Measurements from ENCODE around the gene SLC43A2. TPM values are rescaled to one million over a fixed set of nuclear protein-coding genes. Genes with fewer than 3 reads are reported as not detected.
"Not testable (repeated sequence)": the region's sequence is repeated elsewhere in the genome, so short reads cannot be mapped to it uniquely, and the experiment has no call there.

Gene SLC43A2
- total RNA-seq, 2 experiments from 2014 or later, result 2.1 to 2.5 TPM

DNA sequence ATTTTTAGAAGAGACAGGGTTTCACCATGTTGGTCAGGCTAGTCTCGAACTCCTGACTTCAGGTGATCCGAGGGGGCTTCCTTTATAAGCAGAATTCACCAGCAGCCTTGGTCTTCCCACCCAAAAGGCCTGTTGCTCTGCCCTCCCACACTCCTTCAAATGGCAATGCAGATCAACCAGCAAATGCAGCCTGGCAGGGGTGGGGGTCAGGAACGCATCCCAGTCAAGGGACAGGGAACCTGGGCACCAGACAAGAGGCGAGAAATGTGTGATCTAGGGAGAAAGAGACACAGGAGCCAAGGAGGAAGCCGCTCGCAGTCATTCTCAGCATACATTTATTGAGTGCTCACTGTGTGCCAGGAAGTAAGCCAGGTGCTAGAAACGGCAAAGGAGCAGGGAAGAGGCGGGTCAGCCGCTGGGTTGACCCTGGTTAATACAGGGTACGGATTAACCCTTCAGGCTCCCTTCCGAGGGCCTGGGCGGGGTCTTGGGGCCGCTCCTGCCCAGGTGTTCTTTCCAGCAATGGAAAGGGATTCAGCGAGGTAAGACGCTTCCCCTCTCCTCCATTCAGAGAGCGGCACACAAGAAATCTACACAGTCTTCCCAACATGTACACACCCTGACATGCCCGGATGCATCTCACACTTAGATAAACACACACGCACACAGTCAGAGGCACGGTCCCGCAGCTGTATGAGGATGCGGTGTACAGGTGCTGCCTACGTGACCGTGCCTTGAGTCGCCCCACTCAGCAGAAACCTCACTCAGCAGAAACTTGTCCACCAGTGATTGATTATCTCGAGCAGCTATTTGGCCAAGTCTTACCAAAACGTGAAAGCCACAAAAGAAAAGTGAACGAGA, 59.5 kb downstream of the SLC43A2 start:
- POLR2A ChIA-PET, result interaction anchor here (0.7 kb wide), 1 partner anchor 210 kb away, joined by 3 read pairs; no protein-coding TSS in a partner anchor
- Mint-ChIP-seq H3K4me3 (no peak overlapping the region), H3K9me3 (no peaks in the 10 kb centered on the region), H3K27ac (no peak overlapping the region), H3K27me3 (no peaks in the 10 kb centered on the region), H3K36me3 (no peaks in the 10 kb centered on the region), H3K4me1 (peaks cover 14% of the 10 kb centered on the region)
- ATAC-seq (ENCODE audit: low read depth), result no peak
- no peak for DNase-seq

DNA sequence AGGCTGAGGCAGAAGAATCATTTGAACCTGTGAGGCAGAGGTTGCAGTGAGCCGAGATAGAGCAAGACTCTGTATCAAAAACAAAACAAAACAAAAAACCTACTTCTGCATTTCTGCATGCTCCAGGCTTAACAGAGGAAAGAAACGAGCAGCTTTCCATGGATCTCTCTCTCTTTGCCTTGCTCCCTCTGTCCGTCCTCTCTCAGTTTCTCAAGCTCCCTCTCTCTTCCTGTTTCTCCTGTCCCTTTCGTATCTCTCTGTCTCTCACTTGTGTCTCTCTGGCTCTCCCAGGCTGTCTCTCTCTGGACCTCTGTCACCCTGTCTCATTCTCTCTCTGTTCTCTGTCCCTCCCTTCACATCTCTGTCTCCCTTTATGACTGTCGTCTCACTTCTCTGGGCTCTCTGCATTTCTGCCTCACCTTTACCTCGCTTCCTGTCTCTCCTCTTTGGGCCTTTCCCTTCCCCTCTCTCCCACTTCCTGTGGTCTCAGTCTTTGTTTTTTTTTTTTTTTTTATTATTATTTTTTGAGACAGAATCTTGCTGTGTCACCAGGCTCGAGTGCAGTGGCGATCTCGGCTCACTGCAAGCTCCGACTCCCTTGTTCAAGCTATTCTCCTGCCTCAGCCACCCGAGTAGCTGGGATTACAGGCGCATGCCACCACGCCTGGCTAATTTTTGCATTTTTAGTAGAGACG, 62.0 kb downstream of the SLC43A2 start:
- Mint-ChIP-seq H3K4me3 (peak overlapping the region; percentile 84), H3K27me3 (no peaks in the 10 kb centered on the region), H3K36me3 (no peaks in the 10 kb centered on the region), H3K9me3 (no peaks in the 10 kb centered on the region), H3K4me1 (peaks cover 21% of the 10 kb centered on the region), H3K27ac (peak overlapping the region; percentile 93)
- ATAC-seq (ENCODE audit: low read depth), result peak; percentile 45
- POLR2A ChIA-PET, result interaction anchor here (1.0 kb wide), 1 partner anchor 167 kb away, joined by 3 read pairs; the partner anchor contains the start of gene YWHAE
- no peak for DNase-seq

- no peak overlapping the region for H3K4me3 Mint-ChIP-seq
- POLR2A ChIA-PET, result interaction anchor here (1.0 kb wide), 1 partner anchor 166 kb away, joined by 3 read pairs; the partner anchor contains the start of gene YWHAE
- H3K4me1 Mint-ChIP-seq, result peaks cover 28% of the 10 kb centered on the region
- ATAC-seq (ENCODE audit: low read depth) (no peak), DNase-seq (no peak)
- H3K27me3 Mint-ChIP-seq, result peaks cover 3% of the 10 kb centered on the region
- no peaks in the 10 kb centered on the region for H3K9me3 Mint-ChIP-seq
- peak overlapping the region; percentile 48 for H3K27ac Mint-ChIP-seq
- H3K36me3 Mint-ChIP-seq, result peaks cover 4% of the 10 kb centered on the region
Measured at GRCh38 chr17:1565877-1566276, 62.8 kb downstream of the SLC43A2 start.

DNA sequence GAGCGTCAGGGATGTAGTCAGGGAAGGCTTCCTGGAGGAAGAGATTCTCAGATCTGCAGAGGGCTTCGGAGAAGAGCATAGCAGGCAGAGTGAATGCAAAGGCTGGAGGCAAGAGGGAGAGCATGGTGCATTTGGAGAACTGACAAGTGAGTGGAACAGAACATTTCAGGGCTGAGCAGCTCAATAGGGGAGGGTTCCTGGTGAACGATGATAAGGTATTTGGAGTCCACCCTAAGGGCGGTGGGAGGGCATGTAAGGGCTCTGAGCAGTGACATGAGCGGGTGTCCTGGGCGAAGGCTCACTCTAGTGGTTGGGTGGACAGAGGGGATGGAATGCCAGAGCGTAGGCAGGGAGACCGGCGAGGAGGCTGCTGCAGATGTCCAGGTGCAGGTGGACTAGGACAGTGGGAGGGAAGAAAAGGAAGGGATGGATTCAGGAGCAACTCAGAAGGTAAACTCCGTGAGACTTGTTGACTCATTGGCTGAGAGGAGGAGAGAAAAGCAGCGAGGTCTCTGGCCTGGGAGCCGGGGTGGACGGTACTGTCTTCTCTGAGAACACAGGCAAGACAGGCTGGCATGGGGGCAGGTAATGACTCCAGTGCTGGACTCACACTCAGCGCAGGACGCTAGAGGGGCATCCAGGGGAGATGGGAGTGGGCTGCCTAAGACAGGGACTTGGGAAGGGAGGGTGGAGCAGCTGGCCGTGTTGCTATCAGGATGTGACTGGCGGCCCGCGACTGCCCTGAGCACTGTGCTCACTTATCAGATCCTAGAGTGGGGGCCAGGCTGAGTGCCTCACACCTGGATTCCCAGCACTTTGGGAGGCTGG, 64.6 kb downstream of the SLC43A2 start:
- Mint-ChIP-seq H3K27me3 (peaks cover 3% of the 10 kb centered on the region), H3K36me3 (peaks cover 4% of the 10 kb centered on the region), H3K4me3 (peak overlapping the region; percentile 57), H3K9me3 (no peaks in the 10 kb centered on the region), H3K27ac (no peak overlapping the region), H3K4me1 (peaks cover 34% of the 10 kb centered on the region)
- no peak for ATAC-seq (ENCODE audit: low read depth)
- no peak for DNase-seq
- POLR2A ChIA-PET, result no interaction called here

DNA sequence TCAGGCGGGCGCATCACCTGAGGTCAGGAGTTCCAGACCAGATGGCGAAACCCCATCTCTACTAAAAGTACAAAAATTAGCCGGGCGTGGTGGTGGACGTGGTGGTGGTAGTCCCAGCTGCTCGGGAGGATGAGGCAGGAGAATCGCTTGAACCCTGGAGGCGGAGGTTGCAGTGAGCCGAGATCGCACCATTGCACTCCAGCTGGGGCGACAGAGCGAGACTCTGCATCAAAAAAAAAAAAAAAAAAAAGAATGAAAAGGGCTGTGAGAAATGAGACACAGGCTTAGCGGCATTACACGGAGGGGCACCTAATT, 65.2 kb downstream of the SLC43A2 start:
- H3K27me3 Mint-ChIP-seq; POLR2A ChIA-PET; H3K9me3 Mint-ChIP-seq; H3K36me3 Mint-ChIP-seq; DNase-seq; ATAC-seq (ENCODE audit: low read depth); H3K27ac Mint-ChIP-seq: not testable (repeated sequence)
- H3K4me3 Mint-ChIP-seq, result peak overlapping the region; percentile 60
- peaks cover 34% of the 10 kb centered on the region for H3K4me1 Mint-ChIP-seq

DNA sequence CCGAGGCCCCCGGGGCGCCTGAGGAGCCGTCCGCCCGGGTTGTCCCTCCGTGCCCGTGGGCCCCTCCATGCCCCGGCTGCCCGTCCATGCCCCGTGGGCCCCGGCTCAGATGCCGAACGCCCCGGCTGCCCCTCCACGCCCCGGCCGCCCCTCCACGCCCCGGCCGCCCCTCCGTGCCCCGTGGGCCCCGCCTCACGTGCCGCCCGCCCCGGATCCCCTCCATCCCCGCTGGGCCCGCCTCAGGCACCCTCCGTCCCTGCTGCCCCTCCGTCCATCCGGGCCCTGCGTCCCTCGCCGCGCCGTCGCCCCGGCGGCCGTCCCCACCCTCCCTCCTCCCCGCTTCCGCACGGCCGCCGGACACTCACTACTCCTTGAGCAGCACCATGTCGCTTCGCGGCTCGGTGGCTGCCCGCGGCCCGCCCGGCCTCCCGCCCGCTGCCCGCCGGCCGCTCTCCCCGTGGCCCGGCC, 66.4 kb downstream of the SLC43A2 start:
- Mint-ChIP-seq H3K4me1 (peaks cover 31% of the 10 kb centered on the region), H3K27ac (no peak overlapping the region), H3K27me3 (peaks cover 3% of the 10 kb centered on the region), H3K9me3 (no peaks in the 10 kb centered on the region), H3K36me3 (peaks cover 6% of the 10 kb centered on the region), H3K4me3 (peak overlapping the region; percentile 87)
- POLR2A ChIA-PET, result interaction anchor here (0.7 to 1.1 kb wide), 5 partner anchors 15 to 269 kb away, joined by 3 to 4 read pairs (median 3); partner anchors contain the start of gene INPP5K
- DNase-seq (no peak), ATAC-seq (ENCODE audit: low read depth) (peak; percentile 40)

DNA sequence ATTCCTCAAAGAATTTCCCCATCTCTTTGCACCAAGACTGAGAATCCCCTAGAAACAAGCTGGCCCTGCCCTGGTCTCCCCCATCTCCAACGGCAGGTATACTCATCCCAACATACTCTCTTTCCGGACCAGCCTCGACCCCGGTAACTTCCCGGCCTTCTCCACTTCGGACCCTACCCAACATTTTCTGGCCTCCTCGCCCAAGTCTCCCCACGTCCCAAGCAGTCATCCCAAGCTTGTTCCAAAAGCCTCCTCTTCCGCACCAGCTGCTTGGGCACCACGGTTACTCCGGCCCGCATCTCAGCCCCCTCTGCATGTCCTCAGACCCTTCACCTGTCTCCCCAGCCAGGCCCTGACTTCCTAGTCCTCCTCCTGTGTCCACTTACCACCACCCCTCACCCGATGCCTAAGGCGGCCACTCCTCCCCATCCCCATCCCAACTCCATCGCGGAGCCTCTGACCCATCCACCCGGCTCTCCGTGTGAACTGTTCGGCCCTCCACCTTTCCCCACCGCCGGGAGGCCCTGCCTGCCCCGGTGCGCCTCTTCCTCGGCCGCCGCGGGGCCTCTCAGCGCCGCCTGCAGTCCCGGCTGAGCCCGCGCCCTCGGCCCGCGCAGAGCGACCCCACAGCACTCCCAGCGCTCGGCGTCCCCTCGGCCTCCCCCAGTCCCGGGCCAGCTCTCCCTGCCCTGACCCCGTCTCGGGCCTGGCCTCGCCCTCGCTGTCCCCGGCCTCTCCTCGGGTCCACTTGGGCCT, 67.0 kb downstream of the SLC43A2 start:
- H3K27ac Mint-ChIP-seq, result peak overlapping the region; percentile 61
- no peaks in the 10 kb centered on the region for H3K9me3 Mint-ChIP-seq
- H3K4me1 Mint-ChIP-seq, result peaks cover 29% of the 10 kb centered on the region
- POLR2A ChIA-PET, result interaction anchor here (1.0 to 1.3 kb wide), 3 partner anchors 11 to 69 kb away, joined by 3 to 4 read pairs (median 4); partner anchors contain the start of gene MYO1C
- H3K4me3 Mint-ChIP-seq, result peak overlapping the region; percentile 87
- H3K36me3 Mint-ChIP-seq, result peaks cover 6% of the 10 kb centered on the region
- DNase-seq, result peak; percentile 73
- peak; percentile 38 for ATAC-seq (ENCODE audit: low read depth)
- peaks cover 3% of the 10 kb centered on the region for H3K27me3 Mint-ChIP-seq

- Mint-ChIP-seq H3K36me3 (peaks cover 6% of the 10 kb centered on the region), H3K27me3 (peaks cover 3% of the 10 kb centered on the region), H3K9me3 (no peaks in the 10 kb centered on the region), H3K4me3 (peak overlapping the region; percentile 87), H3K27ac (peak overlapping the region; percentile 61), H3K4me1 (peaks cover 31% of the 10 kb centered on the region)
- POLR2A ChIA-PET, result interaction anchor here (1.0 to 1.3 kb wide), 3 partner anchors 11 to 68 kb away, joined by 3 to 4 read pairs (median 4); partner anchors contain the start of gene MYO1C
- ATAC-seq (ENCODE audit: low read depth) (no peak), DNase-seq (no peak)
Measured at GRCh38 chr17:1560858-1561355, 67.7 kb downstream of the SLC43A2 start.

DNA sequence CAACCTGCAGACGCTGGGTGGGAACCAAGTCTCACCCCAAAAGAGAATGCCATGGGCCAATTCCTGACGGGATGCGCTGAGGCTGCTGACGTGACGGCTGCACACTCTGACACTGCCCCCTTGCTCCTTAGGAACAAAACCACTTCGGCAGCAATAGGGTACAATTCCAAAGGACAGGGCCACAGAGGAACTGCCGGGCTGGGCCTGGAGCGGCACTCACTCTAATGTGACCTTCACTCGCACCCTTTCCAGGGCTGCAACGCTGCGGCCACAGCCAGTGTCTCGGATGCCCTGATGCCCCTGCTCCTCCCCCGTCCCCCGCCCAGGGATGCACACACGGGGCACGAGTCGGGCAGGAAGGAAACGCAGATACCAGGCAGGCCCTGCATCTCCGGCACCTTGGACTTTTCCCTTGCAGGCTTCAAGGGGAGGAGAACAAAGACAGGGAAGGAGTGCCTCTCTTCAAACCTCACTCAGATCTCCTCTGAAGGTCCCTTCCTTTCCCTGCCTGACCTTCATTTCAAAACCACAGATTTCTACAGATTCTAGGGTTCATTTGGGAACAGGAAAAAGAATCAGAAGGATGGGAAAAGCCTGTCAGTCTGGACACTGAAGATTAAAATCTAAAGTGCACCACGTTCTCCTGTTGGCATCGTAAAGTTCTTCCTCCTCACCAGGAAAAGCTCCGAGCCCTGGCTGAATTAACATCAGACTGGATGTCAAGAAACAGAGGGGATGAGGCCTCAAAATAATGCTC, 68.4 kb downstream of the SLC43A2 start:
- Mint-ChIP-seq H3K9me3 (no peaks in the 10 kb centered on the region), H3K27ac (no peak overlapping the region), H3K4me1 (peaks cover 29% of the 10 kb centered on the region), H3K27me3 (peaks cover 3% of the 10 kb centered on the region), H3K4me3 (no peak overlapping the region), H3K36me3 (peaks cover 6% of the 10 kb centered on the region)
- no peak for DNase-seq
- POLR2A ChIA-PET, result interaction anchor here (1.0 to 1.3 kb wide), 3 partner anchors 10 to 67 kb away, joined by 3 to 4 read pairs (median 4); partner anchors contain the start of gene MYO1C
- no peak for ATAC-seq (ENCODE audit: low read depth)

GRCh38 chr17:1559047-1560043, 69.3 kb downstream of the SLC43A2 start:
- ATAC-seq (ENCODE audit: low read depth), result no peak
- POLR2A ChIA-PET, result no interaction called here
- no peak overlapping the region for H3K4me3 Mint-ChIP-seq
- peaks cover 29% of the 10 kb centered on the region for H3K4me1 Mint-ChIP-seq
- no peak overlapping the region for H3K27ac Mint-ChIP-seq
- no peaks in the 10 kb centered on the region for H3K9me3 Mint-ChIP-seq
- peaks cover 3% of the 10 kb centered on the region for H3K27me3 Mint-ChIP-seq
- no peak for DNase-seq
- H3K36me3 Mint-ChIP-seq, result peaks cover 6% of the 10 kb centered on the region

- Mint-ChIP-seq H3K27me3 (peaks cover 3% of the 10 kb centered on the region), H3K9me3 (no peaks in the 10 kb centered on the region), H3K4me3 (no peak overlapping the region), H3K36me3 (peaks cover 6% of the 10 kb centered on the region), H3K27ac (no peak overlapping the region), H3K4me1 (peaks cover 22% of the 10 kb centered on the region)
- POLR2A ChIA-PET, result no interaction called here
- DNase-seq (no peak), ATAC-seq (ENCODE audit: low read depth) (no peak)
Measured at GRCh38 chr17:1558401-1558800, 70.2 kb downstream of the SLC43A2 start.

All from activated naive CD8-positive, alpha-beta T cell treated with anti-CD3 and anti-CD28 coated beads, Interleukin-2, amount 10 ng/mL, durations not matched to agents 7 days and 5 days (primary cell).